Upper lobe of right lung (tissue), 1 donor: ENCODE results near the gene LAMB1. TPM values are rescaled to one million over a fixed set of nuclear protein-coding genes. Genes with fewer than 3 reads are reported as not detected.
A peak's percentile ranks its signal among the peaks of the same experiment; 100 is the strongest.

Source experiments
- ATAC-seq: fragments of 200-7000 bp; cut with Tn5 transposase; one replicate; pipeline ENCODE4 v1.9.1; 2020; ENCODE audit warnings: mild to moderate bottlenecking, moderate library complexity
- DNase-seq: peaks from one replicate; pipeline ENCODE4 v3.0.0-alpha.2; 2020
- H3K27ac ChIP-seq: fragments of 200-600 bp; one replicate; pipeline ENCODE4 v1.8.0; 2022
- H3K27me3 ChIP-seq: fragments of 200-600 bp; one replicate; pipeline ENCODE4 v1.8.0; 2022; ENCODE audit warnings: mild to moderate bottlenecking
- H3K36me3 ChIP-seq: fragments of 200-600 bp; one replicate; pipeline ENCODE4 v1.8.0; 2022
- H3K4me1 ChIP-seq: fragments of 200-600 bp; one replicate; pipeline ENCODE4 v1.8.0; 2022
- H3K4me3 ChIP-seq: fragments of 200-600 bp; one replicate; pipeline ENCODE4 v1.8.0; 2022; ENCODE audit warnings: mild to moderate bottlenecking
- H3K9me3 ChIP-seq: fragments of 200-600 bp; one replicate; pipeline ENCODE4 v1.8.0; 2022
- CTCF ChIP-seq: fragments of 200-600 bp; IDR thresholded peaks from one replicate; pipeline ENCODE4 v1.8.0; 2022; ENCODE audit warnings: antibody characterized with exemption
- intact Hi-C: fragments of 100-400 bp; cut with DNase I; formaldehyde crosslinking; loops from one replicate; pipeline ENCODE4 v1.11.0; 2022
- total RNA-seq: library from RNA; stranded (reverse); fragmentation: NEBNext Ultra II Directional; extraction: Animal tissue kit (Norgen Biotek cat#: 25700); gene quantifications from one replicate; pipeline ENCODE4 v1.2.1, GENCODE V29; 2021
- donor health status: DM: no; HTN: yes; CAD: no; lungs with severe emphysema.

Gene LAMB1
- total RNA-seq, 1 donor from 2014 or later: 156 TPM

- Histone ChIP-seq H3K4me1 (no peaks in the 10 kb centered on the region), H3K27ac (no peak overlapping the region), H3K9me3 (no peaks in the 10 kb centered on the region), H3K4me3 (no peak overlapping the region), H3K27me3 (no peaks in the 10 kb centered on the region), H3K36me3 (no peaks in the 10 kb centered on the region)
- DNase-seq (no peak), ATAC-seq (peak; percentile 55)
- TF ChIP-seq CTCF: no peak
- intact Hi-C loops: no loop called here
Measured at GRCh38 chr7:108012499-108013430, 9.8 kb upstream of the LAMB1 start.

- H3K4me1 ChIP-seq: no peaks in the 10 kb centered on the region
- TF ChIP-seq CTCF: no peak
- DNase-seq: no peak
- no peaks in the 10 kb centered on the region for H3K9me3 ChIP-seq
- H3K27me3 ChIP-seq: peaks cover under 1% of the 10 kb centered on the region
- no peak overlapping the region for H3K27ac ChIP-seq
- H3K36me3 ChIP-seq: no peaks in the 10 kb centered on the region
- intact Hi-C loops: no loop called here
- no peak for ATAC-seq
- no peak overlapping the region for H3K4me3 ChIP-seq
Measured at GRCh38 chr7:108010377-108010776, 7.4 kb upstream of the LAMB1 start.

GRCh38 chr7:108009873-108010272 lies 6.9 kb upstream of the LAMB1 start:
- no peaks in the 10 kb centered on the region for H3K4me1 ChIP-seq
- no peak for TF ChIP-seq CTCF
- no peak overlapping the region for H3K27ac ChIP-seq
- intact Hi-C loops: no loop called here
- peaks cover 4% of the 10 kb centered on the region for H3K27me3 ChIP-seq
- H3K9me3 ChIP-seq: no peaks in the 10 kb centered on the region
- H3K4me3 ChIP-seq: no peak overlapping the region
- DNase-seq (no peak), ATAC-seq (no peak)
- H3K36me3 ChIP-seq: no peaks in the 10 kb centered on the region

GRCh38 chr7:108008827-108009226 lies 5.9 kb upstream of the LAMB1 start:
- Histone ChIP-seq H3K4me3 (no peak overlapping the region), H3K9me3 (no peaks in the 10 kb centered on the region), H3K36me3 (no peaks in the 10 kb centered on the region), H3K4me1 (peaks cover 5% of the 10 kb centered on the region), H3K27ac (no peak overlapping the region), H3K27me3 (peaks cover 4% of the 10 kb centered on the region)
- TF ChIP-seq CTCF: no peak
- intact Hi-C loops: no loop called here
- DNase-seq (no peak), ATAC-seq (no peak)

GRCh38 chr7:108008240-108008639 lies 5.3 kb upstream of the LAMB1 start:
- no peak for DNase-seq
- Histone ChIP-seq H3K27ac (no peak overlapping the region), H3K36me3 (no peaks in the 10 kb centered on the region), H3K4me3 (no peak overlapping the region), H3K27me3 (peaks cover 5% of the 10 kb centered on the region), H3K9me3 (no peaks in the 10 kb centered on the region), H3K4me1 (peaks cover 11% of the 10 kb centered on the region)
- no peak for TF ChIP-seq CTCF
- no peak for ATAC-seq
- intact Hi-C loops: no loop called here
